NCI-H345 (cell line): ENCODE results near the gene FGGY.
"Not testable (repeated sequence)": the region's sequence is repeated elsewhere in the genome, so short reads cannot be mapped to it uniquely, and the experiment has no call there.

Experiments used
- DNase-seq: peaks from one replicate; lab custom pipeline; 2025; lab: John Stamatoyannopoulos, UW

FGGY gene

GRCh38 chr1:59545830-59546229 lies 248.9 kb downstream of the FGGY start:
- no peak for DNase-seq

GRCh38 chr1:59549066-59549837 lies 252.4 kb downstream of the FGGY start:
- no peak for DNase-seq

GRCh38 chr1:59549903-59550302 lies 253.0 kb downstream of the FGGY start:
- no peak for DNase-seq

GRCh38 chr1:59552007-59552406 lies 255.1 kb downstream of the FGGY start:
- no peak for DNase-seq

GRCh38 chr1:59553371-59553770 lies 256.5 kb downstream of the FGGY start:
- DNase-seq = no peak

GRCh38 chr1:59554011-59554663 lies 257.2 kb downstream of the FGGY start:
- no peak for DNase-seq

- DNase-seq = no peak
These were observed 257.9 kb downstream of the FGGY start for GRCh38 chr1:59554752-59555151.

GRCh38 chr1:59556398-59556797 lies 259.5 kb downstream of the FGGY start:
- no peak for DNase-seq

- DNase-seq = no peak
These were observed 260.1 kb downstream of the FGGY start for GRCh38 chr1:59556802-59557548.

GRCh38 chr1:59557549-59557885 lies 260.6 kb downstream of the FGGY start:
- no peak for DNase-seq

GRCh38 chr1:59558580-59558979 lies 261.7 kb downstream of the FGGY start:
- DNase-seq = not testable (repeated sequence)

- DNase-seq = no peak
These were observed 264.0 kb downstream of the FGGY start for GRCh38 chr1:59560807-59561450.

GRCh38 chr1:59561796-59562195 lies 264.9 kb downstream of the FGGY start:
- no peak for DNase-seq

GRCh38 chr1:59564192-59564891 lies 267.4 kb downstream of the FGGY start:
- DNase-seq = no peak

GRCh38 chr1:59565611-59566410 lies 268.9 kb downstream of the FGGY start:
- no peak for DNase-seq

- DNase-seq = no peak
These were observed 271.5 kb downstream of the FGGY start for GRCh38 chr1:59568158-59568935.

- no peak for DNase-seq
These were observed 272.3 kb downstream of the FGGY start for GRCh38 chr1:59569198-59569597.

- peak; percentile 47 for DNase-seq
These were observed 273.6 kb downstream of the FGGY start for GRCh38 chr1:59570524-59570923.

GRCh38 chr1:59574085-59574484 lies 277.2 kb downstream of the FGGY start:
- no peak for DNase-seq

- no peak for DNase-seq
These were observed 280.9 kb downstream of the FGGY start for GRCh38 chr1:59577774-59578173.
